ENCODE data around the gene UBE2F.

DNA sequence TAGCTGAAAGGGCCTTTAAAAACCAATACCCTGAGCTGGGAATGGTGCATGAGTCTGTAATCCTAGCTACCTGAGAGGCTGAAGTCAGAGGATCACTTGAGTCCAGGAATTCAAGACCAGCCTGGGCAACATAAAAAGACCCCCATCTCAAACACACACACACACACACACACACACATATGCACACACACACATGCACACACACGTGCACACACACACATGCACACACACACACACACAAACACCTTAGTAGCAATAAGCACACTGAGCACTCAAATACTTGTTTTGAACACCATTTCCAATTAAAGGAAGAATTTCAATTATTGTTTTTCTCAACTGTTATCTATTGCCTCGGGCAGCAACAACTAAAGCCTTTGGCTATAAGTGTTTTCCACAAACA, 25.6 kb upstream of the UBE2F start:
- TF ChIP-seq, protein P1, sequence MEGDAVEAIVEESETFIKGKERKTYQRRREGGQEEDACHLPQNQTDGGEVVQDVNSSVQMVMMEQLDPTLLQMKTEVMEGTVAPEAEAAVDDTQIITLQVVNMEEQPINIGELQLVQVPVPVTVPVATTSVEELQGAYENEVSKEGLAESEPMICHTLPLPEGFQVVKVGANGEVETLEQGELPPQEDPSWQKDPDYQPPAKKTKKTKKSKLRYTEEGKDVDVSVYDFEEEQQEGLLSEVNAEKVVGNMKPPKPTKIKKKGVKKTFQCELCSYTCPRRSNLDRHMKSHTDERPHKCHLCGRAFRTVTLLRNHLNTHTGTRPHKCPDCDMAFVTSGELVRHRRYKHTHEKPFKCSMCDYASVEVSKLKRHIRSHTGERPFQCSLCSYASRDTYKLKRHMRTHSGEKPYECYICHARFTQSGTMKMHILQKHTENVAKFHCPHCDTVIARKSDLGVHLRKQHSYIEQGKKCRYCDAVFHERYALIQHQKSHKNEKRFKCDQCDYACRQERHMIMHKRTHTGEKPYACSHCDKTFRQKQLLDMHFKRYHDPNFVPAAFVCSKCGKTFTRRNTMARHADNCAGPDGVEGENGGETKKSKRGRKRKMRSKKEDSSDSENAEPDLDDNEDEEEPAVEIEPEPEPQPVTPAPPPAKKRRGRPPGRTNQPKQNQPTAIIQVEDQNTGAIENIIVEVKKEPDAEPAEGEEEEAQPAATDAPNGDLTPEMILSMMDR (IDR thresholded peaks at IDR 0.05; ENCODE audit: low read depth, low read length) = no peak
- TF ChIP-seq EZH2phosphoT487 (IDR thresholded peaks at IDR 0.05; ENCODE audit: low read depth) = no peak
